Left lung (tissue), 10 donors: ENCODE data around the gene MMRN1. TPM values are rescaled to one million over a fixed set of nuclear protein-coding genes. Genes with fewer than 3 reads are reported as not detected.

Source experiments
- ATAC-seq: fragments of 200-7000 bp; cut with Tn5 transposase; one replicate; pipeline ENCODE4 v1.9.1; 2020; ENCODE audit warnings: moderate library complexity
- DNase-seq, 4 donors: peaks; one replicate each; pipeline ENCODE4 v3.0.0-alpha.2; 2013 to 2020
- H3K27ac ChIP-seq, 2 donors: fragments of 200-600 bp; sonication (generic) in 1 of 2; one replicate each; pipeline versions ENCODE4 v1.5.0 to v1.8.0; 2020 to 2021
- H3K27me3 ChIP-seq, 2 donors: fragments of 200-600 bp; sonication (generic) in 1 of 2; one replicate each; pipeline versions ENCODE4 v1.5.0 to v1.8.0; 2020 to 2021
- H3K36me3 ChIP-seq, 2 donors: fragments of 200-600 bp; sonication (generic) in 1 of 2; one replicate each; pipeline versions ENCODE4 v1.5.0 to v1.8.0; 2020 to 2021
- H3K4me1 ChIP-seq, 2 donors: fragments of 200-600 bp; one replicate each; pipeline ENCODE4 v1.8.0; 2021
- H3K4me3 ChIP-seq, 2 donors: fragments of 200-600 bp; sonication (generic) in 1 of 2; one replicate each; pipeline versions ENCODE4 v1.5.0 to v1.8.0; 2020 to 2021; ENCODE audit warnings: mild to moderate bottlenecking in 1 of 2
- H3K9me3 ChIP-seq, 2 donors: fragments of 200-600 bp; sonication (generic) in 1 of 2; one replicate each; pipeline versions ENCODE4 v1.5.0 to v1.8.0; 2020 to 2021
- intact Hi-C, 2 donors: fragments of 100-400 bp; cut with DNase I; formaldehyde crosslinking; loops; one replicate each; pipeline versions ENCODE4 v1.11.2 to v1.14.2; 2022
- polyA plus RNA-seq, 6 donors: library from polyadenylated mRNA; unstranded; fragments of 120-200 nt; gene quantifications; one replicate each; pipeline ENCODE4 v1.2.1, GENCODE V29; 2013; ENCODE audit not compliant: insufficient read length in 6 of 6
- total RNA-seq, 2 donors: library from RNA; stranded (reverse); fragmentation: NEBNext Ultra II Directional; extraction: Animal tissue kit (Norgen Biotek cat#: 25700); gene quantifications; one replicate each; pipeline ENCODE4 v1.2.1, GENCODE V29; 2021
- TF ChIP-seq, protein P1 (sequence below), 2 donors: fragments of 200-600 bp; sonication (generic) in 1 of 2; IDR thresholded peaks; one replicate each; pipeline versions ENCODE4 v1.5.0 to v1.8.0; 2021; ENCODE audit warnings: antibody characterized with exemption in 2 of 2
- donor health status: DM: no; HTN: yes; CAD: no.
- donor health status: DM: no; HTN: no; CAD: no.

The MMRN1 gene
- total and polyA plus RNA-seq, 8 donors = 19.4 to 62.1 (median 28.7) TPM

DNA sequence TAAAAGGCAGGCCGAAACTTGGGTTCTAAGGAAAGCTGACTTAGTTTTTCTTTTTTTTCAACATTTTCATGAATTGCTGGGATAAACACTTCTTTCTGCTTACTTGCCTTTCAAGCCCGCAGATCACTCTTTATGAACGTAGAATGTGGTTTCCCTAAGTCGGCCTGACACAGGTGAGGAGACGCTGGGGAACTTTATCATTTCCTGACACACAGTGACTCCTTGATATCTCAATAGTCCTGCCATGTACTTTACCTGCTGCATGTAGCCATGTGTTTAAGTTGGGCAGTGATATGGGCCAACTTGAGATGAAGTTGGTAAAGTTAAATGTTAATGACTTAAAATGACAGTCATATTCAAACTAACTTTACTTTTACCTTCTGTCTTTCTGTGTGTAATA, 31.1 kb upstream of the MMRN1 start:
- Histone ChIP-seq H3K36me3 (no peaks in the 10 kb centered on the region), H3K27me3 (no peaks in the 10 kb centered on the region), H3K4me1 (no peaks in the 10 kb centered on the region), H3K4me3 (no peak overlapping the region), H3K9me3 (no peaks in the 10 kb centered on the region), H3K27ac (no peak overlapping the region)
- intact Hi-C loops = no loop called here
- TF ChIP-seq, protein P1, sequence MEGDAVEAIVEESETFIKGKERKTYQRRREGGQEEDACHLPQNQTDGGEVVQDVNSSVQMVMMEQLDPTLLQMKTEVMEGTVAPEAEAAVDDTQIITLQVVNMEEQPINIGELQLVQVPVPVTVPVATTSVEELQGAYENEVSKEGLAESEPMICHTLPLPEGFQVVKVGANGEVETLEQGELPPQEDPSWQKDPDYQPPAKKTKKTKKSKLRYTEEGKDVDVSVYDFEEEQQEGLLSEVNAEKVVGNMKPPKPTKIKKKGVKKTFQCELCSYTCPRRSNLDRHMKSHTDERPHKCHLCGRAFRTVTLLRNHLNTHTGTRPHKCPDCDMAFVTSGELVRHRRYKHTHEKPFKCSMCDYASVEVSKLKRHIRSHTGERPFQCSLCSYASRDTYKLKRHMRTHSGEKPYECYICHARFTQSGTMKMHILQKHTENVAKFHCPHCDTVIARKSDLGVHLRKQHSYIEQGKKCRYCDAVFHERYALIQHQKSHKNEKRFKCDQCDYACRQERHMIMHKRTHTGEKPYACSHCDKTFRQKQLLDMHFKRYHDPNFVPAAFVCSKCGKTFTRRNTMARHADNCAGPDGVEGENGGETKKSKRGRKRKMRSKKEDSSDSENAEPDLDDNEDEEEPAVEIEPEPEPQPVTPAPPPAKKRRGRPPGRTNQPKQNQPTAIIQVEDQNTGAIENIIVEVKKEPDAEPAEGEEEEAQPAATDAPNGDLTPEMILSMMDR (IDR thresholded peaks at IDR 0.05) = no peak
- ATAC-seq = no peak
- no peak for DNase-seq

DNA sequence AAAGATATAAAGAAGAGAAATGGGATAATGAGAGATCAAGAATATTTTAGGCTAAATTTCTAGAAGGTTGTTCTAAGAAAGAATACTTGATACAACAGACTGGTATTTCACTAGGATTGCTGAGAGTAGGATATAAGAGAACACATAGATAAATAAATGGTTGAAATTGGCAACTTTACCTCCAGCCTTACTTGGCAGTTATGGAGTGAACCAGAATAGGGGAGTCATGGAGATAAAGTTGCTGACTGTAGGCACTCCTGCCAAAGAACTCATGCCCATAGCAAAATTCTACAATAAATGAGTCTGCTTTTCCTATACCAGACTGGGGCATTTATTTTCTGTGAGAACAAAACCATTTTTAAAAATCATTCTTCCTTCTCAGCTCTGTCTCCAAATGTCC, 26.4 kb upstream of the MMRN1 start:
- Histone ChIP-seq H3K27me3 (no peaks in the 10 kb centered on the region), H3K36me3 (no peaks in the 10 kb centered on the region), H3K27ac (no peak overlapping the region), H3K9me3 (no peaks in the 10 kb centered on the region), H3K4me3 (no peak overlapping the region), H3K4me1 (no peaks in the 10 kb centered on the region)
- TF ChIP-seq, protein P1 (IDR thresholded peaks at IDR 0.05) = no peak
- intact Hi-C loops = no loop called here
- ATAC-seq = no peak
- no peak for DNase-seq

DNA sequence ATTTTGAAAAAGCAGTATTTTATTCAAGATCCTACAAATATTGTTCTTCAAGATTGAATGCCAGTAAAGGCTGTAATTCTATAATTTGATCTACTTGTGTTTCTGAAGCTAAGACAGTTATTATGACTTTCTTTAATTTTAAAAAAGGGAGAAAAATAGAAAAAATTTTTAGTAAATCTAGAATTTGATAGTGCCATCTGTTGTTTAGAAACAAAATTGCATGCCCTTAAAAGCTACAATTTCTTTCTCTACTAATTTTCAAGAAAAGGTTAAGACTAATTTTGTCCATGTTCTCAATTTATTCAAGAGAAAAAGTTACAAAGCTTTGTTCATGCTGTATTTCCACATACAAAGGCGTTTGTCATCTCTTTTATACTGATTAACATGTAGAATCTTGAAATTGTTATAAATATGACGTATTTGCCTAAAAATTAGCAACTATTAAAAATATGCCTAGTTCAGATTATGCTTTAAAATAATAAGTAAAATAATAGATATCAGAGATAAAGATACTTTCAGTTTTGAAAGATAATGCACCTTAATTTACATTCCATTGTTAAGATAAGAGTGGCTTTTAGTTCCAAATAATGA, 25.6 kb upstream of the MMRN1 start:
- TF ChIP-seq, protein P1 (IDR thresholded peaks at IDR 0.05) = peak in 1 of 2 donors; percentile 26
- no peaks in the 10 kb centered on the region for H3K27me3 ChIP-seq
- peak in 1 of 4 donors; percentile 3 for DNase-seq
- H3K9me3 ChIP-seq = no peaks in the 10 kb centered on the region
- no peak for ATAC-seq
- H3K27ac ChIP-seq = no peak overlapping the region
- no peak overlapping the region for H3K4me3 ChIP-seq
- no peaks in the 10 kb centered on the region for H3K36me3 ChIP-seq
- intact Hi-C loops = no loop called here
- H3K4me1 ChIP-seq = no peaks in the 10 kb centered on the region

DNA sequence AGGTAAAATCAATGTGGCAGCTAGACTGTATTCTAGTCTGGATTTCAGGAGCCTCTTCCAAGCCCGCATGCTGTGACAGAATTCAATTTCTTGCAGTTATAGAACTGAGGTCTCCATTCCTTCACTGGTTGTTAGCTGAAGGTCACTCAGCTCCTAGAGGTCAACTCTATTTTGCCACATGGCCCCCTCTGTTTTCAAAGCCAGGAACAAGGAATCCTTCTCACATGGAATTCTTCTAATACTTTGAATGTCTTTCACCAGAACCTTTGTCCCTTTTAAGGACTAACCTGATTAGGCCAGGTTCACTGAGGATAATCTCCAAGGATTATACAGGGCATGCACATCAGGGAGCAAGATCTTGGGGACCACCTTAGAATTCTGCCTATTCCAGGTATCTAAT, 23.4 kb upstream of the MMRN1 start:
- Histone ChIP-seq H3K27me3 (no peaks in the 10 kb centered on the region), H3K27ac (no peak overlapping the region), H3K4me3 (no peak overlapping the region), H3K4me1 (no peaks in the 10 kb centered on the region), H3K36me3 (no peaks in the 10 kb centered on the region), H3K9me3 (no peaks in the 10 kb centered on the region)
- no peak for ATAC-seq
- no peak for DNase-seq
- TF ChIP-seq, protein P1 (IDR thresholded peaks at IDR 0.05) = no peak
- intact Hi-C loops = loop anchor here in 1 of 2 donors (10.0 kb wide), 1 partner anchor 206 kb away; no protein-coding TSS in a partner anchor

DNA sequence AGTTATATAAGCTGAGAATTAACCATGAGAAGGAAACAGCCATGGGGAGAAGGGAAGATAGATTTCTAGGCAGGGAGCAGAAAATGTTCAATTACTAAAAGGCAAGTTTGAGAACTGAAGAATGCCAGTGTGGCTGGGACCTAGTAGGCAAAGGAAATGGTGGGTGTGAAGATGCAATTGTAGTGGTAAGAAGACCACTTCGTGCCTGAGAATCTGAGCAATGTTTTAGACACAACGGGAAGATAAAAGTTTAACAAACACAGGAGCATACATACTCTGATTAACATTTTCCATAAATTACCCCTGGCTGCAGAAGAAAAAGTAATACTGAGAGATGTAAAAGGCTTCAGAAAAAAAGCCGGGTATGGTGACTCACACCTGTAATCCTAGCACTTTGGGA, 18.1 kb upstream of the MMRN1 start:
- intact Hi-C loops = loop anchor here in 1 of 2 donors (10.0 kb wide), 1 partner anchor 212 kb away; no protein-coding TSS in a partner anchor
- TF ChIP-seq, protein P1 (IDR thresholded peaks at IDR 0.05) = no peak
- Histone ChIP-seq H3K9me3 (no peaks in the 10 kb centered on the region), H3K36me3 (no peaks in the 10 kb centered on the region), H3K4me1 (no peaks in the 10 kb centered on the region), H3K27ac (no peak overlapping the region), H3K27me3 (no peaks in the 10 kb centered on the region), H3K4me3 (no peak overlapping the region)
- DNase-seq (no peak), ATAC-seq (no peak)
